Panc1 (cell line): Measurements from ENCODE around the gene FLT1. TPM values are rescaled to one million over a fixed set of nuclear protein-coding genes. Genes with fewer than 3 reads are reported as not detected.

Experiments
- ATAC-seq: fragments of 200-7000 bp; cut with Tn5 transposase; 2 replicates; pipeline ENCODE4 v1.9.1; 2020; ENCODE audit warnings: mild to moderate bottlenecking, moderate library complexity
- BruUV-seq: library from RNA; stranded (reverse); fragments of 400-500 nt; replicated peaks from 2 replicates; lab custom pipeline; 2021; lab: Mats Ljungman, UMichigan
- CTCF ChIA-PET: fragments of 300-600 bp; sonication (Branson Sonifier 250); formaldehyde crosslinking; loops from one replicate; lab custom pipeline; 2022; ENCODE audit warnings: antibody characterized with exemption; lab: Charles Lee
- POLR2A ChIA-PET: fragments of 300-600 bp; sonication (Branson Sonifier 250); formaldehyde crosslinking; loops from one replicate; lab custom pipeline; 2022; ENCODE audit warnings: antibody characterized with exemption; lab: Charles Lee
- DNase-seq: peaks from one replicate; pipeline ENCODE4 v3.0.0-alpha.2; 2010; ENCODE audit warnings: low read depth, low spot score
- H3K27ac ChIP-seq: 2 replicates; pipeline ENCODE4 v1.5.1; 2011; ENCODE audit warnings: mild to moderate bottlenecking, low read length, inconsistent platforms
- H3K27me3 ChIP-seq: fragments of 200-500 bp; sonication (Bioruptor generic); 2 replicates; pipeline ENCODE4 v1.6.0; 2014; ENCODE audit warnings: low read length, inconsistent platforms; ENCODE audit not compliant: control insufficient read depth, insufficient read depth
- H3K36me3 ChIP-seq: fragments of 200-500 bp; sonication (Bioruptor generic); 2 replicates; pipeline ENCODE4 v1.5.1; 2014; ENCODE audit warnings: inconsistent platforms, mild to moderate bottlenecking, low read length, moderate library complexity; ENCODE audit not compliant: control insufficient read depth, insufficient read depth
- H3K4me1 ChIP-seq: 2 replicates; pipeline ENCODE4 v1.5.1; 2011; ENCODE audit warnings: inconsistent platforms, mild to moderate bottlenecking, low read length, moderate library complexity; ENCODE audit not compliant: control insufficient read depth, insufficient read depth
- H3K4me3 ChIP-seq, 2 experiments: 2 replicates each; pipeline ENCODE4 v1.5.1; 2011 to 2012; ENCODE audit warnings: low read depth in 2 of 2, low read length in 2 of 2, mild to moderate bottlenecking in 2 of 2, inconsistent platforms in 1 of 2, moderate library complexity in 1 of 2
- H3K9me3 ChIP-seq: fragments of 200-500 bp; sonication (Bioruptor generic); 2 replicates; pipeline ENCODE4 v1.5.1; 2014; ENCODE audit warnings: low read depth, mild to moderate bottlenecking, inconsistent platforms, low read length, moderate library complexity; ENCODE audit not compliant: control insufficient read depth, insufficient read depth
- CTCF ChIP-seq: fragments of 450-650 bp; IDR thresholded peaks from 2 replicates; pipeline ENCODE4 v1.5.1; 2017; ENCODE audit warnings: mild to moderate bottlenecking
- POLR2AphosphoS5 ChIP-seq: IDR thresholded peaks from 2 replicates; pipeline ENCODE4 v1.6.1; 2012; ENCODE audit warnings: mild to moderate bottlenecking, low read depth, low read length, moderate library complexity
- SIN3A ChIP-seq: IDR thresholded peaks from 2 replicates; pipeline ENCODE4 v1.6.1; 2012; ENCODE audit warnings: low read depth, mild to moderate bottlenecking, low read length, moderate library complexity, borderline replicate concordance; ENCODE audit not compliant: insufficient read depth
- TCF7L2 ChIP-seq: IDR thresholded peaks from 2 replicates; pipeline ENCODE4 v1.6.1; 2011; ENCODE audit warnings: mild to moderate bottlenecking, low read depth, low read length, inconsistent platforms
- in situ Hi-C: cut with HindIII; loops from 2 replicates; pipeline ENCODE4 v1.10.0; 2016; ENCODE audit warnings: low sequenced_read_pairs, low pct_unique_long_range_greater_than_20kb
- intact Hi-C: fragments of 100-400 bp; cut with micrococcal nuclease; formaldehyde crosslinking; loops from one replicate; pipeline ENCODE4 v1.10.0; 2022; ENCODE audit not compliant: unreplicated experiment
- total RNA-seq: library from RNA; stranded (reverse); gene quantifications from one replicate; pipeline ENCODE4 v1.2.1, GENCODE V29; 2021; ENCODE audit not compliant: unreplicated experiment
- TF ChIP-seq, protein P1 (sequence below), 2 experiments: IDR thresholded peaks; 2 replicates each; pipeline ENCODE4 v1.6.1; 2011 to 2012; ENCODE audit warnings: low read depth in 2 of 2, control low read depth in 1 of 2, low read length in 1 of 2, mild to moderate bottlenecking in 1 of 2, moderate library complexity in 1 of 2; ENCODE audit not compliant: insufficient read depth in 1 of 2

FLT1 gene
- total RNA-seq, 1 experiment from 2014 or later: 0.15 TPM

DNA sequence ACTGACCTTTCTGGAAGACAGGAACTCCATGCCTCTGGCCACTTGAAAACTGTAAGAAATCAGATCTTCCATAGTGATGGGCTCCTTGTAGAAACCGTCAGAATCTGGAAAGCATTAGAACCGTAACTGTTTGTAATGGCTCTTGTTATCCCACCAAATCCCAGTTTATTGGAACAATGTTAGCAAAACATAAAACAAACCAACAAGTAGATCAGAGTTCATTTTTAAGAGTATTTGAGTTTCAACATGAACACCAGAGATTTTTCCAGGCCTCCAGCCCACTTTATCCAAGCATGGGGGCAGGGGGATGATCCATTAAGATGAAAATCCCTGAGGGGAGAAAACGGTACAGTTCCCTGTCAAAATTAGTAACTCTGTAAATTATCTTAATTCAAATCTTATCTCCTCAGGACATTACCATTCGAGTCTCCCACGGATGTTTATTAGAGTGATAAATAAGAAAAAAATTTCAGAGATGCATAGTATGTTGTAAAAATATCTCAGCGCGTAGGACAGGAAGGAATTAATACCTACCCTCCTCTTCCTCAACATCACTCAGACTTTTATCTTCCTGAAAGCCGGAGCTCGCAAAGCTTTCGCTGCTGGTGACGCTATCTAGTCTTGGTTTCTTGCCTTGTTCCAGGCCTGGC is 172.5 kb downstream of the FLT1 start:
- ATAC-seq (no peak), DNase-seq (no peak)
- no peak overlapping the region for H3K4me3 ChIP-seq
- no peaks in the 10 kb centered on the region for H3K27me3 ChIP-seq
- no peaks in the 10 kb centered on the region for H3K9me3 ChIP-seq
- intact Hi-C loops (loop anchor here (5.0 to 10.0 kb wide), 2 partner anchors 315 to 472 kb away; no protein-coding TSS in a partner anchor), in situ Hi-C loops (no loop called here)
- no peak overlapping the region for H3K27ac ChIP-seq
- TF ChIP-seq CTCF (no peak), TCF7L2 (no peak), POLR2AphosphoS5 (no peak), SIN3A (no peak)
- TF ChIP-seq, protein P1, sequence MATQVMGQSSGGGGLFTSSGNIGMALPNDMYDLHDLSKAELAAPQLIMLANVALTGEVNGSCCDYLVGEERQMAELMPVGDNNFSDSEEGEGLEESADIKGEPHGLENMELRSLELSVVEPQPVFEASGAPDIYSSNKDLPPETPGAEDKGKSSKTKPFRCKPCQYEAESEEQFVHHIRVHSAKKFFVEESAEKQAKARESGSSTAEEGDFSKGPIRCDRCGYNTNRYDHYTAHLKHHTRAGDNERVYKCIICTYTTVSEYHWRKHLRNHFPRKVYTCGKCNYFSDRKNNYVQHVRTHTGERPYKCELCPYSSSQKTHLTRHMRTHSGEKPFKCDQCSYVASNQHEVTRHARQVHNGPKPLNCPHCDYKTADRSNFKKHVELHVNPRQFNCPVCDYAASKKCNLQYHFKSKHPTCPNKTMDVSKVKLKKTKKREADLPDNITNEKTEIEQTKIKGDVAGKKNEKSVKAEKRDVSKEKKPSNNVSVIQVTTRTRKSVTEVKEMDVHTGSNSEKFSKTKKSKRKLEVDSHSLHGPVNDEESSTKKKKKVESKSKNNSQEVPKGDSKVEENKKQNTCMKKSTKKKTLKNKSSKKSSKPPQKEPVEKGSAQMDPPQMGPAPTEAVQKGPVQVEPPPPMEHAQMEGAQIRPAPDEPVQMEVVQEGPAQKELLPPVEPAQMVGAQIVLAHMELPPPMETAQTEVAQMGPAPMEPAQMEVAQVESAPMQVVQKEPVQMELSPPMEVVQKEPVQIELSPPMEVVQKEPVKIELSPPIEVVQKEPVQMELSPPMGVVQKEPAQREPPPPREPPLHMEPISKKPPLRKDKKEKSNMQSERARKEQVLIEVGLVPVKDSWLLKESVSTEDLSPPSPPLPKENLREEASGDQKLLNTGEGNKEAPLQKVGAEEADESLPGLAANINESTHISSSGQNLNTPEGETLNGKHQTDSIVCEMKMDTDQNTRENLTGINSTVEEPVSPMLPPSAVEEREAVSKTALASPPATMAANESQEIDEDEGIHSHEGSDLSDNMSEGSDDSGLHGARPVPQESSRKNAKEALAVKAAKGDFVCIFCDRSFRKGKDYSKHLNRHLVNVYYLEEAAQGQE (IDR thresholded peaks at IDR 0.05; ENCODE audit: insufficient read depth in 1 of 2, low read depth in 2 of 2, low read length in 1 of 2): no peak
- BruUV-seq: no TSS peak
- POLR2A ChIA-PET: interaction anchor here (0.6 kb wide), 1 partner anchor 320 kb away, joined by 3 read pairs; no protein-coding TSS in a partner anchor
- CTCF ChIA-PET: no interaction called here
- no peaks in the 10 kb centered on the region for H3K4me1 ChIP-seq
- H3K36me3 ChIP-seq: no peaks in the 10 kb centered on the region

GRCh38 chr13:28321756-28322155 is 173.2 kb downstream of the FLT1 start:
- no peaks in the 10 kb centered on the region for H3K4me1 ChIP-seq
- H3K27me3 ChIP-seq: no peaks in the 10 kb centered on the region
- no peak overlapping the region for H3K27ac ChIP-seq
- no peak overlapping the region for H3K4me3 ChIP-seq
- H3K36me3 ChIP-seq: no peaks in the 10 kb centered on the region
- CTCF ChIA-PET: no interaction called here
- ATAC-seq (no peak), DNase-seq (no peak)
- intact Hi-C loops (loop anchor here (5.0 to 10.0 kb wide), 2 partner anchors 316 to 473 kb away; no protein-coding TSS in a partner anchor), in situ Hi-C loops (no loop called here)
- no peak for TF ChIP-seq TCF7L2
- no peak for TF ChIP-seq SIN3A
- POLR2A ChIA-PET: interaction anchor here (0.6 kb wide), 1 partner anchor 321 kb away, joined by 3 read pairs; no protein-coding TSS in a partner anchor
- H3K9me3 ChIP-seq: no peaks in the 10 kb centered on the region
- BruUV-seq: no TSS peak
